NOMO-1 (cell line): ENCODE results near the gene IFIT2.
A peak's percentile ranks its signal among the peaks of the same experiment; 100 is the strongest.
"Not testable (repeated sequence)": the region's sequence is repeated elsewhere in the genome, so short reads cannot be mapped to it uniquely, and the experiment has no call there.

Experiments used
- DNase-seq, 2 experiments: peaks; one replicate each; lab custom pipeline; 2025; ENCODE audit not compliant: unreplicated experiment in 2 of 2; lab: John Stamatoyannopoulos, UW

IFIT2 gene

GRCh38 chr10:89305766-89306433, 4.1 kb downstream of the IFIT2 start:
- DNase-seq: no peak

GRCh38 chr10:89306434-89307268, 4.8 kb downstream of the IFIT2 start:
- no peak for DNase-seq

- no peak for DNase-seq
Observed at GRCh38 chr10:89307269-89307577, 5.4 kb downstream of the IFIT2 start.

- no peak for DNase-seq
Observed at GRCh38 chr10:89308266-89308665, 6.4 kb downstream of the IFIT2 start.

- DNase-seq: no peak
Observed at GRCh38 chr10:89308736-89309135, 6.9 kb downstream of the IFIT2 start.

- no peak for DNase-seq
Observed at GRCh38 chr10:89309156-89310055, 7.6 kb downstream of the IFIT2 start.

GRCh38 chr10:89310056-89310893, 8.4 kb downstream of the IFIT2 start:
- no peak for DNase-seq

- DNase-seq: no peak
Observed at GRCh38 chr10:89312973-89313372, 11.1 kb downstream of the IFIT2 start.

- no peak for DNase-seq
Observed at GRCh38 chr10:89314676-89315075, 12.8 kb downstream of the IFIT2 start.

- DNase-seq: not testable (repeated sequence)
Observed at GRCh38 chr10:89318047-89318446, 16.2 kb downstream of the IFIT2 start.

GRCh38 chr10:89325081-89325480, 23.2 kb downstream of the IFIT2 start:
- not testable (repeated sequence) for DNase-seq

GRCh38 chr10:89325856-89326255, 24.0 kb downstream of the IFIT2 start:
- DNase-seq: not testable (repeated sequence)

GRCh38 chr10:89327803-89328441, 26.1 kb downstream of the IFIT2 start, which contains the start of gene IFIT3:
IFIT3 (plus strand) TSS chr10:89327997; CDS start chr10:89328074, 77 bp downstream.
- DNase-seq: peak; percentile 48 to 75

GRCh38 chr10:89329151-89329550, 27.3 kb downstream of the IFIT2 start:
- DNase-seq: no peak

- not testable (repeated sequence) for DNase-seq
Observed at GRCh38 chr10:89330014-89330413, 28.2 kb downstream of the IFIT2 start.

- DNase-seq: no peak
Observed at GRCh38 chr10:89330537-89331212, 28.8 kb downstream of the IFIT2 start.

- not testable (repeated sequence) for DNase-seq
Observed at GRCh38 chr10:89331487-89332122, 29.8 kb downstream of the IFIT2 start.

- peak in 1 of 2 experiments; percentile 83 for DNase-seq
Observed at GRCh38 chr10:89332123-89332633, 30.3 kb downstream of the IFIT2 start.
